Activated T-helper 1 cell treated with anti-CD3 and anti-CD28 coated beads, Interleukin-12 subunit alpha, Interleukin-12 subunit beta, Interleukin-2, Interleukin-4 antibody, amounts not matched to agents 30 ng/mL and 10 ng/mL and 1 ng/mL, durations not matched to agents 14 hours and 24 hours and 36 hours (primary cell): ENCODE measurements around the gene PPY. TPM values are rescaled to one million over a fixed set of nuclear protein-coding genes. Genes with fewer than 3 reads are reported as not detected.

Source experiments
- DNase-seq: peaks from one replicate; pipeline ENCODE4 v3.0.0; 2021; ENCODE audit warnings: low spot score
- H3K27ac Mint-ChIP-seq: one replicate; pipeline ENCODE4 v1.8.0; 2021; ENCODE audit warnings: mild to moderate bottlenecking, mixed read lengths
- H3K27me3 Mint-ChIP-seq: one replicate; pipeline ENCODE4 v1.8.0; 2022; ENCODE audit warnings: mild to moderate bottlenecking, moderate library complexity, mixed read lengths; ENCODE audit not compliant: insufficient read depth
- H3K36me3 Mint-ChIP-seq: one replicate; pipeline ENCODE4 v1.8.0; 2021; ENCODE audit warnings: low read depth, mixed read lengths
- H3K4me1 Mint-ChIP-seq: one replicate; pipeline ENCODE4 v1.8.0; 2021; ENCODE audit warnings: low read depth, mixed read lengths
- H3K4me3 Mint-ChIP-seq: one replicate; pipeline ENCODE4 v1.8.0; 2021; ENCODE audit warnings: mild to moderate bottlenecking, moderate library complexity, mixed read lengths
- H3K9me3 Mint-ChIP-seq: one replicate; pipeline ENCODE4 v1.8.0; 2021; ENCODE audit warnings: mixed read lengths
- intact Hi-C: fragments of 100-400 bp; cut with micrococcal nuclease; formaldehyde crosslinking; loops from one replicate; pipeline ENCODE4 v1.15.1; 2024
- total RNA-seq: library from RNA; stranded (reverse); gene quantifications from 2 replicates; pipeline ENCODE4 v1.2.3, GENCODE V29; 2022

PPY gene, protein sequence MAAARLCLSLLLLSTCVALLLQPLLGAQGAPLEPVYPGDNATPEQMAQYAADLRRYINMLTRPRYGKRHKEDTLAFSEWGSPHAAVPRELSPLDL
- not detected in 2 replicates for total RNA-seq

GRCh38 chr17:43942051-43942685, at the start of gene PPY:
TSS of gene PPY (minus strand) at chr17:43942476. CDS start at chr17:43941654, 822 bp downstream.
- Mint-ChIP-seq H3K9me3 (no peaks in the 10 kb centered on the region), H3K4me1 (peaks cover 18% of the 10 kb centered on the region), H3K4me3 (no peak within 1 kb of the TSS), H3K36me3 (no peaks in the 10 kb centered on the region), H3K27ac (no peak within 1 kb of the TSS), H3K27me3 (peaks cover 15% of the 10 kb centered on the region)
- intact Hi-C loops: no loop called here
- no peak for DNase-seq

- no peaks in the 10 kb centered on the region for H3K36me3 Mint-ChIP-seq
- DNase-seq: no peak
- intact Hi-C loops: no loop called here
- no peak overlapping the region for H3K4me3 Mint-ChIP-seq
- H3K27ac Mint-ChIP-seq: no peak overlapping the region
- no peaks in the 10 kb centered on the region for H3K9me3 Mint-ChIP-seq
- no peaks in the 10 kb centered on the region for H3K4me1 Mint-ChIP-seq
- H3K27me3 Mint-ChIP-seq: peaks cover 48% of the 10 kb centered on the region
Observed at GRCh38 chr17:43988301-43988700, 46.0 kb upstream of the PPY start.

DNA sequence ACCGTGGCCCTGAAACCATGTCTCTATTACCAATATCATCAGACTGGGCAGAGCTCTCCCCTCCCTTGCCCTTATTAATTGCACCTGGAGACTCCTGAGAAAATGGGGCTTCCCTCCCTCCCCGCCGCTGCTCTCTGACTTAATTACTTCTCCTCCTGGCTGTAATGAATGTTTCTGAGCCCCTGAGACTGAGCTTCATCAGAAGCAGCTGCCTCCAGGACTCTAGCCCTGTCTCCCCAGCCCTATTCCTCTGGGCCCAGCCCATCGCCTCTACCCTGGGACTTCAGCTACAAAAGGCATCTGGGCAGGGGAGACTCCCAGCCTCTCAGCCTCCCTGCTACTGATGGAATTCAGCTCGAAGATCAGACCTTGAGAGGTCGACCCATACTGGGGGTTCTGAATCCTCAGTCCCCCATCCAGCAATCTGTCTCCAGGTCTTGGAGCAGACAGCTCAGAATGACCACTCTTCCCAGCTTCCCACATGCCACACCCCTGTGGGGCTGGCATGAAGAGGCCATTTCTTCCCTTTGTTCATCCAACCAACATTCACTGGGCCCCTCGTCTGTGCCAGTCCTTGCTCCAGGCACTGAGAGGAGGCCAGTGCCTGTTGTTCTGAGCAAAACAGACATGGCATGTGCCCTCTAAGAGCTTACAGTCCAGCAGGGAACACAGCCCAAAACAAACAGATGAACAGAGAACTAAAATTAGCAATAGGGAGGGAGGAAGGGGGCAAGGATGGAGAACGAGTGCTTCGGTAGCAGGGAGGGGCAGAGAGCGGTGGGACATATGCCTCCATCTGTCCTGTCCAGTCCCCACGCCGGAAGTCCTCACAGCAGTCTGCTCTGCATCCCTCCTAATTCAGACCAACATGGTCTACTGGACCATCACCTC, 45.1 kb upstream of the PPY start:
- Mint-ChIP-seq H3K4me1 (no peaks in the 10 kb centered on the region), H3K9me3 (no peaks in the 10 kb centered on the region), H3K27me3 (peaks cover 51% of the 10 kb centered on the region), H3K27ac (no peak overlapping the region), H3K36me3 (no peaks in the 10 kb centered on the region), H3K4me3 (no peak overlapping the region)
- DNase-seq: no peak
- intact Hi-C loops: no loop called here

DNA sequence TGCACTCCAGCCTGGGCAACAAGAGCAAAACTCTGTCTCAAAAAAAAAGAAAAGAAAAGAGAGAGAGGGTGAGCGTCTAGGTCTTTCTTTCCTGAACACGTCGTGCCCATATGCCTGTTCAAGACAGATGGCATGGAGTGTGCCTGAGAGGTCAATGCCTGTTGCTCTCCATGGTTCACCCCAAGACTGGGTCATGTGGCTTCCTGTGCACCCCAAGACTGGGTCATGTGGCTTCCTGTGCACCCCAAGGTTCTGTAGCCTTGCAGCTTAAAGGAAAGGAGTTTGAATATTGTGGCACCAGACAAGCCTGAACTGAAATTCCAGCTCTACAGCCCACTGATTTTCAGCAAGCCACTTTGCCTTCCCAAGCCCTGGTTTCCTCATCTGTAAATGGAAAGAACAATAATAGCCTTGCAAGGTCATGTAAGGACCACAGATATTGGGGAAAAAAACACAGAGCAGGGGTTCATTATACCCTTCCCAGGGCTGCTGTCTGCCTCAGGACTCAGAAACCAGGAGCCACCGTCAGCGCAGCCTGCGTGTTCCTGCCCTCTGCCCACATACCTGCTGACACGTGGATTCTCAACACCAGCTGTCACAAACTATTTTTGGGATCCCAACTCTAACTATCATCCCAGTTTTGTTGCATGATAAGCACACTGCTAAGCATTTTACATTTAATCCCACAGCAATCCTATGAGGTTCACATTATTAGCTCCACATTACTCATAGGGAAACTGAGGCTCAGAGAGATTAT, 44.1 kb upstream of the PPY start:
- no peak overlapping the region for H3K27ac Mint-ChIP-seq
- H3K27me3 Mint-ChIP-seq: peaks cover 61% of the 10 kb centered on the region
- no peak overlapping the region for H3K4me3 Mint-ChIP-seq
- no peaks in the 10 kb centered on the region for H3K4me1 Mint-ChIP-seq
- DNase-seq: no peak
- H3K9me3 Mint-ChIP-seq: no peaks in the 10 kb centered on the region
- intact Hi-C loops: no loop called here
- no peaks in the 10 kb centered on the region for H3K36me3 Mint-ChIP-seq

DNA sequence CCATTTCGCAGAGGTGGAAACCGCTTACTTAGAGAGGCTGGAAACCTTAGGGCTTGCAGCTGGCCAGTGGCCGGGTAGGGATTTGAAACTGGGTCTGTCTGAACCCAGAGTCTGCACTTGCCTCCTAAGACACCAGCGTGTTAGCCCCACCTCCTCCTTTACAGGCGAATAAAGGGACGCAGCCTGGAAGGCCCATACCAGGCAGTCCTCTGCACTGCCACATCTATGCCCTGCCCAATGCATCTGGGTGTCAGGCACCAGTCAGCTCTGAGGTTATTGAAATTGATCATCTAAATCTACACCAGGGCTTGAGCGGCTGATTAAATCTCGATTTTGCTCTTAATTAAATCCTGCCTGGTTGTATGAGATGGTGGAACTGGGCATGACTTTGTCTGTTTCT, 42.2 kb upstream of the PPY start:
- no peak for DNase-seq
- Mint-ChIP-seq H3K36me3 (no peaks in the 10 kb centered on the region), H3K9me3 (no peaks in the 10 kb centered on the region), H3K27me3 (peaks cover 70% of the 10 kb centered on the region), H3K4me1 (no peaks in the 10 kb centered on the region), H3K4me3 (no peak overlapping the region), H3K27ac (no peak overlapping the region)
- intact Hi-C loops: no loop called here

DNA sequence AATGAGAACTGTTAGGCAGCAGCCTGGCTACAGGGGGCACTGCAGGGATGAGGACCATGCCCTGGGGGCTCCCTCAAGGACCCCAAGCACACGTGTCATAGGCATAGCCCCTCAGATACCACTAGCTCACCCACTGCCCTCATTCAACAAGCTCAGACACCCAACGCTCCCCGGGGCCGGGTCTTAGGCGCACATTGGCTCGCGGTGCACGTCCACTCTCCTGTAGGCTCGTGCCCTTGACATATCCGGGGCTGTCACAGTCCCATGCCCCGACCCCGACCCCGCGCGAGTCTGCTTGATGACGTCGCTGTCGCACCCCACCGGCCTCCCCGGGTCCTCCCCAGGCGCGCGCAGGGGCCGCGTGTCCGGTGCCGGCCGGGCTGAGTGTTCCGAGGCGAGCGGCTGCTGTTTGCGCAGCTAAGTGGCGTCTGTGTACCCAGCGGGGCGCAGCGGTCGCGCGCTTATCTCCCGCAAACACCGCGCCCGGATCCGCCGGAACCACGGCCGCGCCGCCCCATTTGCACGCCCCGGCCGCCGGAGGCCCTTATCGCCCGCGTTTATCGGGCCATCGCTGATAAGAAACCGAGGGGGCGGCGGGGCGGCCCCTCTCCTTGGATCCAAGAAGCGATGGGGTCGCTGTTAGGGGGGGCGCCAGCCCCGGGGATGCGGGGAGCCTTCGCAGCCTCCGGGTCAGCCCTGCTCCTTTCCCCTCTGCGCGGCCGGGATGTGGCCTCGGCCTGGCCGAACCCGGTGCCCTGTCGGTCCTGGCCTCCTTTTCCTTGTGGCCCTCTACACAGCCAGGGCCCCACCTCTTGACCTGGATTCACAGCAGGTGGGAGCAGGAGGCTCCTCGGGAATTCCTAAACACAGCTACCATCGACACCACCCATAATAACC, 41.5 kb upstream of the PPY start:
- Mint-ChIP-seq H3K9me3 (no peaks in the 10 kb centered on the region), H3K4me1 (no peaks in the 10 kb centered on the region), H3K27me3 (peaks cover 76% of the 10 kb centered on the region), H3K27ac (no peak overlapping the region), H3K36me3 (no peaks in the 10 kb centered on the region), H3K4me3 (no peak overlapping the region)
- no peak for DNase-seq
- intact Hi-C loops: no loop called here

DNA sequence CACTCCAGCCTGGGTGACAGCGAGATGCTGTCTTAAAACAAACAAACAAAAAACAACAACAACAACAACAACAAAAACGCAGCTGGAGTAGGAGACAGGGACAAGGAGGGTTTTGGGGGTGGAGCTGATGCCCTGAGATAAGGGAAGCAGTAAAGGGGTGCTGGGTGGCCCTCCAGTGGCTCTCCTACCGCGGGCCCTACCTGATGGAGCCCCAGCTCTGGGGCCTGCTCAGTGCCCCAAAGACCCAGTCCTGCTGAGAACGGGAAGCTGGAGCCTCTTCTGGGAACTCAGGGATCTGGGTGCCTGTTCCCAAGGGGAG, 40.9 kb upstream of the PPY start:
- DNase-seq: no peak
- H3K9me3 Mint-ChIP-seq: no peaks in the 10 kb centered on the region
- no peaks in the 10 kb centered on the region for H3K36me3 Mint-ChIP-seq
- peak overlapping the region; percentile 45 for H3K4me3 Mint-ChIP-seq
- no peak overlapping the region for H3K27ac Mint-ChIP-seq
- H3K4me1 Mint-ChIP-seq: no peaks in the 10 kb centered on the region
- intact Hi-C loops: no loop called here
- peaks cover 80% of the 10 kb centered on the region for H3K27me3 Mint-ChIP-seq

GRCh38 chr17:43982171-43982570, 39.9 kb upstream of the PPY start:
- intact Hi-C loops: no loop called here
- no peak overlapping the region for H3K27ac Mint-ChIP-seq
- H3K4me3 Mint-ChIP-seq: no peak overlapping the region
- DNase-seq: no peak
- H3K36me3 Mint-ChIP-seq: no peaks in the 10 kb centered on the region
- peaks cover 75% of the 10 kb centered on the region for H3K27me3 Mint-ChIP-seq
- H3K4me1 Mint-ChIP-seq: no peaks in the 10 kb centered on the region
- H3K9me3 Mint-ChIP-seq: no peaks in the 10 kb centered on the region

GRCh38 chr17:43979671-43980070, 37.4 kb upstream of the PPY start:
- Mint-ChIP-seq H3K9me3 (no peaks in the 10 kb centered on the region), H3K27ac (no peak overlapping the region), H3K4me1 (no peaks in the 10 kb centered on the region), H3K36me3 (no peaks in the 10 kb centered on the region), H3K4me3 (no peak overlapping the region), H3K27me3 (peaks cover 61% of the 10 kb centered on the region)
- intact Hi-C loops: no loop called here
- no peak for DNase-seq

DNA sequence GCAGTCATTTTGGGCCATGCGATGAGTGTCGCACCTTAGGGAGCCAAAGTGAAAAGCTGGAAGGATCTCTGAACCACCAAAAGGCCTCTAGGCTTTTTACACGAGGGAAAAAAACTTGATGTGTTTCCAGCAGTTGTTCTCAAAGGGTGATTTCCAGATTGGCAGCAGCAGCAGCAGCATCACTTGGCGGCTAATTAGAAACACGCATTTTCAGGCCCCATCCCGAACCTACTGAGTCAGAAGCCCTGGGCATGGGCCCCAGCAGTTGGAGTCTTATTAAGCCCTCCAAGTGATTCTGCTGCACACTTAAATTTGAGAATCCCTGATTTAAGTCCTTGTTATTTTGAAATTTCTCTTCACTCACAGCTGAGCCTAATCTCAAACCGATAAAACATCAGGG, 36.7 kb upstream of the PPY start:
- Mint-ChIP-seq H3K27me3 (peaks cover 58% of the 10 kb centered on the region), H3K27ac (no peak overlapping the region), H3K4me3 (no peak overlapping the region), H3K36me3 (no peaks in the 10 kb centered on the region), H3K9me3 (no peaks in the 10 kb centered on the region), H3K4me1 (no peaks in the 10 kb centered on the region)
- intact Hi-C loops: no loop called here
- no peak for DNase-seq

DNA sequence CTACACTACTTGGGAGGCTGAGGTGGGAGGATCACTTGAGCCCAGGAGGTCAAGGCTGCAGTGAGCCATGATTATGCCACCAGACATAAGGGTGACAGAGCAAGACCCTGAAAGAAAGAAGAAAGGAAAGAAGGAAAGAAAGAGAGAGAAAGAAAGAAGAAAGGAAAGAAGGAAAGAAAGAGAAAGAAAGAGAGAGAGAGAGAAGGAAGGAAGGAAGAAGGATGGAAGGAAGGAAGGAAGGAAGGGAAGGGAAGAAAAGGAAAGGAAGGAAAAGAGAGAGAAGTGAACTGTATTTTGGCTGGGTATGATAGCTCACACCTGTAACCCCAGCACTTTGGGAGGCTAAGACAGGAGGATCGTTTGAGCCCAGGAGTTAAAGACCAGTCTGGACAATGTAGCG, 35.8 kb upstream of the PPY start:
- DNase-seq: no peak
- peaks cover 53% of the 10 kb centered on the region for H3K27me3 Mint-ChIP-seq
- intact Hi-C loops: no loop called here

More for the DNA sequence above, 35.8 kb upstream of the PPY start:
- H3K4me3 Mint-ChIP-seq: no peak overlapping the region
- H3K4me1 Mint-ChIP-seq: no peaks in the 10 kb centered on the region
- H3K9me3 Mint-ChIP-seq: no peaks in the 10 kb centered on the region
- H3K36me3 Mint-ChIP-seq: no peaks in the 10 kb centered on the region
- no peak overlapping the region for H3K27ac Mint-ChIP-seq
